Panc1 (cell line): ENCODE measurements around the gene ZDHHC8.

Experiments
- CTCF ChIP-seq: fragments of 450-650 bp; IDR thresholded peaks from 2 replicates; pipeline ENCODE4 v1.5.1; 2017; ENCODE audit warnings: mild to moderate bottlenecking
- POLR2AphosphoS5 ChIP-seq: IDR thresholded peaks from 2 replicates; pipeline ENCODE4 v1.6.1; 2012; ENCODE audit warnings: mild to moderate bottlenecking, low read depth, low read length, moderate library complexity
- SIN3A ChIP-seq: IDR thresholded peaks from 2 replicates; pipeline ENCODE4 v1.6.1; 2012; ENCODE audit warnings: low read depth, mild to moderate bottlenecking, low read length, moderate library complexity, borderline replicate concordance; ENCODE audit not compliant: insufficient read depth

GRCh38 chr22:20150381-20151275 lies 19.0 kb downstream of the ZDHHC8 start, which contains the start of gene CCDC188:
- TF ChIP-seq CTCF (no peak), POLR2AphosphoS5 (no peak), SIN3A (no peak)
